ENCODE data around the gene APBB2. TPM values are rescaled to one million over a fixed set of nuclear protein-coding genes. Genes with fewer than 3 reads are reported as not detected.
A peak's percentile ranks its signal among the peaks of the same experiment; 100 is the strongest.

APBB2 gene
- total and polyA plus RNA-seq, 10 of the 15 experiments (the other 5 are each of a cell fraction or from before 2014, with no cell fraction given): 2.7 to 24.6 (median 19.0) TPM

DNA sequence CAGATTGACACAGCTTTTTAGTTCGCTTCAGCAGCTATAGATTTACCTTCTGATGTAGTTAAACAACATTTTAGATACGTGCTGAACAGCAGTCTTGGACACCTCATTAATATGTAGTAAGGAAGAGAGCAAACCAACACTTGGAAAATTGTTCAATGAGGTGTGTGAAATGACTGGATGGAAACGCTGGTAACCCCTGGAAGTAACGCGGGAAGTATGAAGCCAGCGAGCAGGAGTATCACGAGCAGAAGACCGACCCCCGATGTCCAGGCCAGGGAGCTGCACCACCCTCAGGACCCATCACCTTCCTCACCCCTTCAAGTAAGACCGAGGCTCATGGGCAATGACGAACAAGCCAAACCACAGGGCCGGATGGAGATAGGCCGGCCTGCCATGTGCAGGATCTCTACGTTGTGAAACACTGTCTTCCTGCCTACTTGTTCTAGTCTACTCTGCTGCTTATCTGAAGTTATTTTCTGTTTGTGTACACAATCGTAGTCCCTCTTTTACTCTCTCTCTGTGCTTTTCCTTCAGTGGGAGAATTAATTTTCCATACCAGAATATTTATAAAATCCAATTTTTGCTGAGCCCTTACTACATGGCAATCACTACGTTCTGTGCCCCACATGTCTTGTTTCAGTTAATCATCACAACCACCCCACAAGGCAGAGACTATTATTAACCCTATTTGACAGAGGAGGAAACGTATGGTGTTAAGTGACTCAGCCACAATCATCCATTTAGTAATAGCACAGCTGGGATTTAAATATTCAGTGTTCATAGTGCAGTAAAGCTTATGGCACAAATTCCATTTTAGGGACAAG lies 221.7 kb downstream of the APBB2 start (continued):
- no peak for TF ChIP-seq ZBTB4 (CRISPR knock-in tag; IDR thresholded peaks at IDR 0.05)
- no peak for TF ChIP-seq TBL1XR1 (IDR thresholded peaks at IDR 0.05; ENCODE audit: low read depth, low read length)
- no peak for TF ChIP-seq MXI1 (IDR thresholded peaks at IDR 0.05; ENCODE audit: low read depth, low read length)
- TF ChIP-seq FOS (IDR thresholded peaks at IDR 0.05; ENCODE audit: borderline replicate concordance, extremely low read depth, insufficient read length): no peak
- TF ChIP-seq, protein P1, sequence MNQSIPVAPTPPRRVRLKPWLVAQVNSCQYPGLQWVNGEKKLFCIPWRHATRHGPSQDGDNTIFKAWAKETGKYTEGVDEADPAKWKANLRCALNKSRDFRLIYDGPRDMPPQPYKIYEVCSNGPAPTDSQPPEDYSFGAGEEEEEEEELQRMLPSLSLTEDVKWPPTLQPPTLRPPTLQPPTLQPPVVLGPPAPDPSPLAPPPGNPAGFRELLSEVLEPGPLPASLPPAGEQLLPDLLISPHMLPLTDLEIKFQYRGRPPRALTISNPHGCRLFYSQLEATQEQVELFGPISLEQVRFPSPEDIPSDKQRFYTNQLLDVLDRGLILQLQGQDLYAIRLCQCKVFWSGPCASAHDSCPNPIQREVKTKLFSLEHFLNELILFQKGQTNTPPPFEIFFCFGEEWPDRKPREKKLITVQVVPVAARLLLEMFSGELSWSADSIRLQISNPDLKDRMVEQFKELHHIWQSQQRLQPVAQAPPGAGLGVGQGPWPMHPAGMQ (IDR thresholded peaks at IDR 0.05; ENCODE audit: borderline replicate concordance): no peak
- TF ChIP-seq, protein P2, sequence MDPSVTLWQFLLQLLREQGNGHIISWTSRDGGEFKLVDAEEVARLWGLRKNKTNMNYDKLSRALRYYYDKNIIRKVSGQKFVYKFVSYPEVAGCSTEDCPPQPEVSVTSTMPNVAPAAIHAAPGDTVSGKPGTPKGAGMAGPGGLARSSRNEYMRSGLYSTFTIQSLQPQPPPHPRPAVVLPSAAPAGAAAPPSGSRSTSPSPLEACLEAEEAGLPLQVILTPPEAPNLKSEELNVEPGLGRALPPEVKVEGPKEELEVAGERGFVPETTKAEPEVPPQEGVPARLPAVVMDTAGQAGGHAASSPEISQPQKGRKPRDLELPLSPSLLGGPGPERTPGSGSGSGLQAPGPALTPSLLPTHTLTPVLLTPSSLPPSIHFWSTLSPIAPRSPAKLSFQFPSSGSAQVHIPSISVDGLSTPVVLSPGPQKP (IDR thresholded peaks at IDR 0.05; ENCODE audit: low read depth, low read length): no peak
- TF ChIP-seq IKZF2 (IDR thresholded peaks at IDR 0.05): peak in 1 of 2 experiments; percentile 14
- TF ChIP-seq PML (IDR thresholded peaks at IDR 0.05; ENCODE audit: low read length): no peak
- no peak for TF ChIP-seq EGR1 (IDR thresholded peaks at IDR 0.05; ENCODE audit: borderline replicate concordance in 1 of 2, low read depth in 2 of 2, low read length in 2 of 2)
- TF ChIP-seq TARDBP (IDR thresholded peaks at IDR 0.05; ENCODE audit: borderline replicate concordance): no peak
- TF ChIP-seq CTCF (IDR thresholded peaks at IDR 0.05 in 2 of 3, conservative IDR thresholded peaks at IDR 0.05 in 1 of 3; ENCODE audit: control insufficient read depth in 2 of 3, extremely low read depth in 1 of 3, insufficient read depth in 1 of 3, low read depth in 3 of 3, low read length in 3 of 3): no peak
- TF ChIP-seq SMAD1 (IDR thresholded peaks at IDR 0.05; ENCODE audit: low read depth, partially characterized antibody): no peak
- no peak for TF ChIP-seq CBX3 (IDR thresholded peaks at IDR 0.05; ENCODE audit: borderline replicate concordance, low read depth)
- no peak for TF ChIP-seq BRCA1 (IDR thresholded peaks at IDR 0.05; ENCODE audit: low read depth, low read length)
- TF ChIP-seq SIX5 (IDR thresholded peaks at IDR 0.05; ENCODE audit: low read depth, low read length, severe bottlenecking): peak; percentile 4
- TF ChIP-seq BACH1 (IDR thresholded peaks at IDR 0.05; ENCODE audit: borderline replicate concordance): no peak
- peak; percentile 65 for TF ChIP-seq MEF2B (IDR thresholded peaks at IDR 0.05; ENCODE audit: partially characterized antibody, poor library complexity, severe bottlenecking)
- 0 out of 2 replicates have a peak, but pooled peaks have one; percentile 56 for TF ChIP-seq MEF2A (IDR thresholded peaks at IDR 0.05; ENCODE audit: insufficient read depth, low read depth, low read length)
- no peak for TF ChIP-seq SPI1 (IDR thresholded peaks at IDR 0.05; ENCODE audit: borderline replicate concordance, insufficient read depth, low read depth, low read length)
- TF ChIP-seq SMAD5 (IDR thresholded peaks at IDR 0.05; ENCODE audit: low read depth): no peak
- TF ChIP-seq POU2F2 (IDR thresholded peaks at IDR 0.05; ENCODE audit: borderline replicate concordance, low read depth, low read length): 0 out of 3 replicates have a peak, but pooled peaks have one; percentile 28
